B cell (primary cell): ENCODE results near the gene ANKS1A.

Source experiments
- EZH2 ChIP-seq: IDR thresholded peaks from 2 replicates; pipeline ENCODE4 v1.6.1; 2012; ENCODE audit warnings: borderline replicate concordance, low read depth, mild to moderate bottlenecking, moderate library complexity, low read length; ENCODE audit not compliant: insufficient read depth, poor library complexity, severe bottlenecking
- TF ChIP-seq, protein P1 (sequence below): fragments of 200-600 bp; IDR thresholded peaks from one replicate; pipeline ENCODE4 v1.8.0; 2022; ENCODE audit warnings: antibody characterized with exemption, mild to moderate bottlenecking

GRCh38 chr6:34969662-34970265 lies 80.7 kb downstream of the ANKS1A start:
- TF ChIP-seq EZH2, result no peak
- TF ChIP-seq, protein P1, sequence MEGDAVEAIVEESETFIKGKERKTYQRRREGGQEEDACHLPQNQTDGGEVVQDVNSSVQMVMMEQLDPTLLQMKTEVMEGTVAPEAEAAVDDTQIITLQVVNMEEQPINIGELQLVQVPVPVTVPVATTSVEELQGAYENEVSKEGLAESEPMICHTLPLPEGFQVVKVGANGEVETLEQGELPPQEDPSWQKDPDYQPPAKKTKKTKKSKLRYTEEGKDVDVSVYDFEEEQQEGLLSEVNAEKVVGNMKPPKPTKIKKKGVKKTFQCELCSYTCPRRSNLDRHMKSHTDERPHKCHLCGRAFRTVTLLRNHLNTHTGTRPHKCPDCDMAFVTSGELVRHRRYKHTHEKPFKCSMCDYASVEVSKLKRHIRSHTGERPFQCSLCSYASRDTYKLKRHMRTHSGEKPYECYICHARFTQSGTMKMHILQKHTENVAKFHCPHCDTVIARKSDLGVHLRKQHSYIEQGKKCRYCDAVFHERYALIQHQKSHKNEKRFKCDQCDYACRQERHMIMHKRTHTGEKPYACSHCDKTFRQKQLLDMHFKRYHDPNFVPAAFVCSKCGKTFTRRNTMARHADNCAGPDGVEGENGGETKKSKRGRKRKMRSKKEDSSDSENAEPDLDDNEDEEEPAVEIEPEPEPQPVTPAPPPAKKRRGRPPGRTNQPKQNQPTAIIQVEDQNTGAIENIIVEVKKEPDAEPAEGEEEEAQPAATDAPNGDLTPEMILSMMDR, result no peak
